Astrocyte (in vitro differentiated cells and primary cell): ENCODE data around the gene NCOR2.

ENCODE experiments used
- CTCF ChIP-seq: IDR thresholded peaks from 2 replicates; pipeline ENCODE4 v1.5.1; 2011; ENCODE audit warnings: low read depth, mild to moderate bottlenecking, inconsistent platforms, low read length, moderate library complexity; ENCODE audit not compliant: insufficient read depth
- EZH2 ChIP-seq: IDR thresholded peaks from 2 replicates; pipeline ENCODE4 v1.6.1; 2012; ENCODE audit warnings: mild to moderate bottlenecking, low read length, inconsistent platforms; ENCODE audit not compliant: insufficient read depth

GRCh38 chr12:124586756-124587155 is 19.3 kb upstream of the NCOR2 start:
- TF ChIP-seq CTCF (no peak), EZH2 (no peak)
